T-helper 2 cell treated with Interferon-gamma antibody and Interleukin-4, amounts not matched to agents 5 μg/mL and 100 μg/mL, for 36 hours (primary cell): ENCODE measurements around the gene MAP3K2.
"Not testable (repeated sequence)": the region's sequence is repeated elsewhere in the genome, so short reads cannot be mapped to it uniquely, and the experiment has no call there.

Experiments used
- DNase-seq: peaks from one replicate; pipeline ENCODE4 v3.0.0; 2021; ENCODE audit warnings: low spot score
- H3K27ac Mint-ChIP-seq: one replicate; pipeline ENCODE4 v1.8.0; 2021; ENCODE audit warnings: mild to moderate bottlenecking, mixed read lengths
- H3K27me3 Mint-ChIP-seq: one replicate; pipeline ENCODE4 v1.8.0; 2021; ENCODE audit warnings: low read depth, mixed read lengths
- H3K36me3 Mint-ChIP-seq: one replicate; pipeline ENCODE4 v1.8.0; 2021; ENCODE audit warnings: low read depth, mixed read lengths
- H3K4me1 Mint-ChIP-seq: one replicate; pipeline ENCODE4 v1.8.0; 2021; ENCODE audit warnings: low read depth, mixed read lengths
- H3K4me3 Mint-ChIP-seq: one replicate; pipeline ENCODE4 v1.8.0; 2022; ENCODE audit warnings: mild to moderate bottlenecking, moderate library complexity, mixed read lengths
- H3K9me3 Mint-ChIP-seq: one replicate; pipeline ENCODE4 v1.8.0; 2021; ENCODE audit warnings: mixed read lengths

MAP3K2 gene

DNA sequence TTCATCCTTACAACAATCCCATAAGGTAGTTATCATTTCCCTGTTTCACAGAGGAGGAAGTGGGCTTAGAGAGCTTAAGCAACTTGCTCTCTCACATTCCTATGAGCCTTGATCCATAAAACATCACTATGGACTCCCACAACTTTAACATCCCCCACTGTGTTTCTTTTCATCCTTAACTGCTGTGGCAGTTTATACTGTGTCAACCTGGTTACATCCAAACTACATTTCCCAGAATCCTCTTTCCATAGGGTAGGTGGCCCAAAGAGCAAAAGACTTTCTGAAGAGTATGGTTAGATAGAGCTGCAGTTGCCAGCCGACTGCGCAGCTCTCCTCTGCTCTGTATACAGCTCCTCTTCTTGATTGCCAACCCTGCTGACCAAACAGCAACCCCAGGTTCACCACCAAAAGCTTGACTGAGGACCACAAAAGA lies 22.5 kb downstream of the MAP3K2 start:
- DNase-seq, result no peak
- no peaks in the 10 kb centered on the region for H3K27me3 Mint-ChIP-seq
- H3K36me3 Mint-ChIP-seq, result peaks cover 8% of the 10 kb centered on the region
- H3K4me1 Mint-ChIP-seq, result peaks cover 13% of the 10 kb centered on the region
- H3K9me3 Mint-ChIP-seq, result peaks cover 8% of the 10 kb centered on the region
- no peak overlapping the region for H3K27ac Mint-ChIP-seq
- no peak overlapping the region for H3K4me3 Mint-ChIP-seq

DNA sequence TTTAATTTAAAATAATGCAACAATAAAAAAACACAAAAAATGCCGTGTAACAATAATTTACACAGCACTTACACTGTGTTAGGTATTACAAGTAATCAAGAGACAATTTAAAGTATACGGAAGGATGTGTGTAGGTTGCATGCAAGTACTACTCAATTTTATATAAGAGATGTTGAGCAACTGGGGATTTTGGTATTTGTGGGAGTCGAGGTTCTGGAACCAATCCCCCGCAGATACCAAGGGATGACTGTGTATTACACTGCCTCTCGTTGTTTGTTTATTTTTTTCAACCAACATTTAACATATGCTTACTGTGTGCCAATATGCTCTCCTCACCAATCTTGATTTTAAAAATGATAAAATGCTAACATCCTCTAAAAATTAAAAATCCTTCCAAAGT lies 24.8 kb downstream of the MAP3K2 start:
- no peaks in the 10 kb centered on the region for H3K9me3 Mint-ChIP-seq
- no peak overlapping the region for H3K4me3 Mint-ChIP-seq
- peaks cover 16% of the 10 kb centered on the region for H3K4me1 Mint-ChIP-seq
- DNase-seq, result no peak
- H3K27ac Mint-ChIP-seq, result no peak overlapping the region
- no peaks in the 10 kb centered on the region for H3K27me3 Mint-ChIP-seq
- H3K36me3 Mint-ChIP-seq, result peaks cover 1% of the 10 kb centered on the region

DNA sequence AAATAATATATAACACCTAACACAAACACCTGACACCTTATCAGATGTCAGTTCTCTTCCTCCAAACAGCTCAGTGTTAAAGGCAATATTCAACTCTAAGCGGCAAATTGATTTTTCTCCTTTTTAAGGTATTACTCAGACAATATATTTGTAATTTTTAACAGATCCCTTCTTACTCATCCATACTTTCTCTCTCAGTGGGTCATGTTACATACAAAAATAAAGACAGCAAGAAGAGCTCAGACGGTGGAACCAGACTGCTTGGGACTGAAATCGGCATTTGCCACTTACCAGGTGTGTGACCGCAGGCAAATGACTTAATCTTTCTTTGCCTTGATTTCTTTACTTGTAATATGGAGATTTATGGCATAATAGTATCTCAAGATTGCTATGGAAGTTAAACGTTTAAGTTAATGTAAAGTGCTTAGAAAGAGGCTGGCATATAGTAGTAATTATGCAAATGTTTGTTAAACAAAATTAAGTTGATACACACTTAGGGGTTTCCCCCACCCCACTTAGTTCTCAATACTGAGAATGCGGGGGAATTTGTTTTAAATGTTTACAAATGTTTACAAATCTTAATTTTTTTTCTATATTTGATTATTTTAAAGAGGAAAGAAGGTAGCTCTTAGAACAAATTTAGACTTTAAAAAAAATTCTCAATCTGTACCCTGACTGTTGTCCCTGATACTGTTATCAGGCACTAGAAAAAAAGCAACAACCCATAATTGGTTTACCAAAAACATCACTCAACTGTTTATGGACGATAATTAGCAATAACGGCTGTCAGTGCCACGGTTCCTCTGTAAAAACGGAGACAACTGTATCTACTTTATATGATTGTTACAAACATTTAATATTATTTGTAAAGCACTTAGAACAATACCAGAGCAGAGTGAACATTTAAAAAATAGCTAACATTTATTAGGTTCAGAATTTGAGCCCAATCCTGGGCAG lies 25.6 kb downstream of the MAP3K2 start:
- Mint-ChIP-seq H3K27ac (no peak overlapping the region), H3K36me3 (peaks cover 1% of the 10 kb centered on the region), H3K4me3 (no peak overlapping the region), H3K9me3 (no peaks in the 10 kb centered on the region), H3K4me1 (peaks cover 16% of the 10 kb centered on the region), H3K27me3 (no peaks in the 10 kb centered on the region)
- DNase-seq, result no peak

DNA sequence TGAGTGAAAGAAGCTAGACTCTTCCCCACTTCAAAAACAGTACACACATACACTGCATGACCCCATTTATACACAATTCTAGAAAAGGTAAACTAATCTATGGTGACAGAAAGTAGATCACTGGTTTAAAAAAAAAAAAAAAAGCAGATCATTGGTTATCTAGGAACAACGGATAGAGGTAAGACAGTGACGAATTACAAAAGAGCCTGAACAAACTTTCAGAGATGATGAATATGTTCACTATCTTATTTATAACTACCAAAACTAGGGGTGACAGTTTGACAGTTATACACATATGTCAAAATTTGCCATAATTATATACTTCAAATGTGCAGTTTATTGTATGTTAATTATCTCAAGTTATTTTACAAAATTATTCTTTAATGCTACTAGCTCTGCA lies 27.5 kb downstream of the MAP3K2 start:
- Mint-ChIP-seq H3K9me3 (no peaks in the 10 kb centered on the region), H3K4me3 (no peak overlapping the region), H3K4me1 (peaks cover 16% of the 10 kb centered on the region), H3K36me3 (peaks cover 3% of the 10 kb centered on the region), H3K27me3 (no peaks in the 10 kb centered on the region), H3K27ac (no peak overlapping the region)
- DNase-seq, result no peak

- no peaks in the 10 kb centered on the region for H3K27me3 Mint-ChIP-seq
- peaks cover 19% of the 10 kb centered on the region for H3K4me1 Mint-ChIP-seq
- DNase-seq, result no peak
- H3K36me3 Mint-ChIP-seq, result peaks cover 6% of the 10 kb centered on the region
- no peak overlapping the region for H3K4me3 Mint-ChIP-seq
- no peak overlapping the region for H3K27ac Mint-ChIP-seq
- H3K9me3 Mint-ChIP-seq, result no peaks in the 10 kb centered on the region
Observed at GRCh38 chr2:127359520-127359919, 28.3 kb downstream of the MAP3K2 start.

GRCh38 chr2:127358971-127359370 lies 28.8 kb downstream of the MAP3K2 start:
- H3K27me3 Mint-ChIP-seq, result no peaks in the 10 kb centered on the region
- DNase-seq, result no peak
- no peaks in the 10 kb centered on the region for H3K9me3 Mint-ChIP-seq
- H3K4me3 Mint-ChIP-seq, result no peak overlapping the region
- peaks cover 6% of the 10 kb centered on the region for H3K36me3 Mint-ChIP-seq
- no peak overlapping the region for H3K27ac Mint-ChIP-seq
- H3K4me1 Mint-ChIP-seq, result peaks cover 18% of the 10 kb centered on the region

DNA sequence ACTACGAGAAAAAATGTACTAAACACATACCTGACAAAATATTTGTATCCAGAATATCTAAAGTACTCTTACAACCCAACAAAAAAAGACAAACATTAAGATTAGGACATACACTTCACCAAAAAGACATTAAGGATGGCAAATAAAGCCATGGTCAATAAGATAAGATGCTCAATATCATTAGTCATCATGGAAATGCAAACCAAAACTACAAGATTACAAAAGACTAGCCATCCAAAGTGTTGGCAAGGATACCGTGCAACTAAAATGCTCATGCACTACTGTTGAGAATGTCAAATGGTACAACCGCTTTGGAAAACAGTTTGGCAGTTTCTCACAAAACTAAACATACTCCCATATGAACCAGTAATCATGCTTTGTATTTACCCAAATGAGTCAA lies 29.7 kb downstream of the MAP3K2 start:
- Mint-ChIP-seq H3K27ac (no peak overlapping the region), H3K4me3 (no peak overlapping the region)

DNA sequence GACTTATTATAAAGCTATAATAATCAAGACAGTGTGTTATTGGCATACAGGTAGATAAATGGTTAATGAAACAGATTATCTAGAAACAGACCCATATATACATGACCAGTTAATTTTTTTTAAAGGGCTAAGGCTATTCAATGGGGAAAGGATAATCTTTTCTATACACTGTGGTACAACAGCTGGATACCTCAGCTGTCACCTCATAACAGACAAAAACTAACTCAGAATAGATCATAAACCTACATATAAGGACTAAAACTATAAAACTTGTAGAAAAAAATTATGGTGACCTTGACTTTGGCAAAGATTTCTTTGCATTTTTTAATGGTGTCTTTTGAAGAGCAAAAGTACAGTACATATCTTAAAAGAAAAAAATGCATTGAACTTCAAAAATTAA lies 30.2 kb downstream of the MAP3K2 start:
- no peak for DNase-seq
- no peak overlapping the region for H3K4me3 Mint-ChIP-seq
- no peak overlapping the region for H3K27ac Mint-ChIP-seq
- H3K27me3 Mint-ChIP-seq, result no peaks in the 10 kb centered on the region
- H3K36me3 Mint-ChIP-seq, result peaks cover 6% of the 10 kb centered on the region
- no peaks in the 10 kb centered on the region for H3K9me3 Mint-ChIP-seq
- peaks cover 16% of the 10 kb centered on the region for H3K4me1 Mint-ChIP-seq

More for the DNA sequence above, 29.7 kb downstream of the MAP3K2 start:
- Mint-ChIP-seq H3K4me1 (peaks cover 16% of the 10 kb centered on the region), H3K36me3 (peaks cover 6% of the 10 kb centered on the region), H3K27me3 (no peaks in the 10 kb centered on the region), H3K9me3 (no peaks in the 10 kb centered on the region)
- DNase-seq, result no peak

GRCh38 chr2:127356531-127356930 lies 31.2 kb downstream of the MAP3K2 start:
- no peak for DNase-seq
- Mint-ChIP-seq H3K4me1 (peaks cover 16% of the 10 kb centered on the region), H3K4me3 (no peak overlapping the region), H3K27me3 (no peaks in the 10 kb centered on the region), H3K9me3 (no peaks in the 10 kb centered on the region), H3K27ac (no peak overlapping the region), H3K36me3 (peaks cover 6% of the 10 kb centered on the region)

DNA sequence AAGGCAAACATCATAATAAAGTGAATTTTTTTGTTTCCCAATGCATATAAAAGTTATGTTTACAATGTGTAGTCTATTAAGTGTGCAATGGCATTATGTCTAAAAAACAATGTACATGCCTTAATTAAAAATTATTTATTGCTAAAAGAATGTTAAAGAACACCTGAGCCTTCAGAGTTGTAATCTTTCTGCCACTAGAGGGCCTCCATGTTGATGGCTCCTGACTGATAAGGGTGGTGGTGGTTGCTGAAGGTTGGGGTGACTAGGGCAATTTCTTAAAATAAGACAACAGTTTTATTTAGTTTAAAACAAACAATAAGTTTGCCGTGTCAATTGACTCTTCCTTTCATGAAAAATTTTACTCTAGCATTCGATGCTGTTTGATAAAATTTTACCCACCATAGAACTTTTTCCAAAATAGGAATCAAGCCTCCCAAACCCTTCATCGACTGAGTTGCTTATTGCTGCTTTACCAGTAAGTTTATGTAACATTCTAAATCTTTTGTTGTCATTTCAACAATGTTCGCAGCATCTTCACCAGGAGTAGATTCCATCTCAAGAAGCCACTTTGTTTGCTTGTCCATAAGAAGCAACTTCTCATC lies 32.3 kb downstream of the MAP3K2 start:
- Mint-ChIP-seq H3K36me3 (peaks cover 6% of the 10 kb centered on the region), H3K9me3 (no peaks in the 10 kb centered on the region), H3K4me3 (no peak overlapping the region), H3K27ac (no peak overlapping the region), H3K4me1 (peaks cover 16% of the 10 kb centered on the region), H3K27me3 (no peaks in the 10 kb centered on the region)
- no peak for DNase-seq

GRCh38 chr2:127353873-127354676 lies 33.7 kb downstream of the MAP3K2 start:
- Mint-ChIP-seq H3K4me1 (peaks cover 19% of the 10 kb centered on the region), H3K4me3 (peak overlapping the region; percentile 16)
- not testable (repeated sequence) for H3K9me3 Mint-ChIP-seq, DNase-seq, H3K27ac Mint-ChIP-seq, H3K27me3 Mint-ChIP-seq, H3K36me3 Mint-ChIP-seq

GRCh38 chr2:127353223-127353622 lies 34.6 kb downstream of the MAP3K2 start:
- H3K36me3 Mint-ChIP-seq, H3K4me3 Mint-ChIP-seq, H3K27ac Mint-ChIP-seq, H3K27me3 Mint-ChIP-seq, H3K9me3 Mint-ChIP-seq, DNase-seq: not testable (repeated sequence)
- H3K4me1 Mint-ChIP-seq, result peaks cover 21% of the 10 kb centered on the region

DNA sequence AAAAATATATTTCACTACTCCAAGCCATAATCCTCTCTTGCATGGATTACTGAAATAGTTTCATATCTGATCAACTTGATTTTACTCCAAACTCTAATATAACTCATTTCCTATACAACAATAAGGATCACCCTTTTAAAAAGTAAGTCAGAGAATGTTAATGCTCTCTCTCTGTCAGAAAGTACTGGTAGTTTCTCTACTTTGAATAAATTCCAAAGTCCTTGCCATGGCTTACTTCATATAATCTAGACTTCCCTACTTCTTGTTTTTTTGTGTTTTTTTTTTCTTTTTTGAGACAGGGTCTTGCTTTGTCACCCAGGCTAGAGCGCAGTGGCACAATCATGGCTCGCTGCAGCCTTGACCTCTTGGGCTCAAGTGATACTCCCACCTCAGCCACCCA lies 36.2 kb downstream of the MAP3K2 start:
- Mint-ChIP-seq H3K4me3 (no peak overlapping the region), H3K27ac (no peak overlapping the region), H3K36me3 (peaks cover 8% of the 10 kb centered on the region), H3K4me1 (peaks cover 25% of the 10 kb centered on the region), H3K9me3 (no peaks in the 10 kb centered on the region), H3K27me3 (no peaks in the 10 kb centered on the region)
- no peak for DNase-seq
